Progenitor cell of endocrine pancreas (in vitro differentiated cells): ENCODE results near the gene GOLGA6A. TPM values are rescaled to one million over a fixed set of nuclear protein-coding genes. Genes with fewer than 3 reads are reported as not detected.

Experiments used
- DNase-seq: peaks from one replicate; pipeline ENCODE4 v3.0.0; 2021; ENCODE audit warnings: low spot score; ENCODE audit not compliant: unreplicated experiment
- H3K27ac Mint-ChIP-seq: 2 replicates; pipeline ENCODE4 v1.8.0; 2021; ENCODE audit warnings: mild to moderate bottlenecking, moderate library complexity, mixed read lengths
- H3K27me3 Mint-ChIP-seq: 2 replicates; pipeline ENCODE4 v1.8.0; 2021; ENCODE audit warnings: mixed read lengths
- H3K36me3 Mint-ChIP-seq: 2 replicates; pipeline ENCODE4 v1.8.0; 2022; ENCODE audit warnings: mixed read lengths; ENCODE audit not compliant: insufficient read depth
- H3K4me1 Mint-ChIP-seq: 2 replicates; pipeline ENCODE4 v1.8.0; 2021; ENCODE audit warnings: low read depth, mixed read lengths
- H3K4me3 Mint-ChIP-seq: 2 replicates; pipeline ENCODE4 v1.8.0; 2021; ENCODE audit warnings: low read depth, mild to moderate bottlenecking, moderate library complexity, mixed read lengths
- H3K9me3 Mint-ChIP-seq: 2 replicates; pipeline ENCODE4 v1.8.0; 2021; ENCODE audit warnings: low read depth, mixed read lengths
- total RNA-seq: library from RNA; stranded (reverse); gene quantifications from 2 replicates; pipeline ENCODE4 v1.2.1, GENCODE V29; 2021
- TF ChIP-seq, protein P1 (sequence below): fragments of 200-600 bp; sonication (generic); IDR thresholded peaks from one replicate; pipeline ENCODE4 v1.5.0; 2021; ENCODE audit warnings: antibody characterized with exemption, mild to moderate bottlenecking; ENCODE audit not compliant: unreplicated experiment

GOLGA6A gene
- total RNA-seq, 1 donor from 2014 or later: 0.89 TPM

DNA sequence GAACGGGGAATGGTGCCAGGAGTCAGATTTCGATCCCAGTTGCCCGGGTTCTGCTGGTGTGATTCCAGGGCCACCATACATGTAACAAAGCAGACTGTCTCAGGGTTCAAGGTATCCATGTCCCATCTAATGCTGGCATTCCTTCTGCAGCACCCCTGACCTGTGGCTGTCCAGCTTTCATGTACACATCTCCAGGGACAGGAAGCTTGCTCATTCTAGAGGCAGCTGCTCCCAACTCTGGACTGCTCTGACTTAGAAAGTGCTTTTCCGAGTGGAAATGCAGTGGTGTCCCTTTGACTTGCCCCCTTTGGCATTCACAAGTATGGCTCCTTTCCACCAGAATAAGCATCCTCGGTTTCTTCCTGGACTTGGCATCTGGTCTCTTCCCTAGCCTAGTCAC, 56.9 kb downstream of the GOLGA6A start:
- peaks cover 9% of the 10 kb centered on the region for H3K36me3 Mint-ChIP-seq
- no peaks in the 10 kb centered on the region for H3K4me1 Mint-ChIP-seq
- no peak overlapping the region for H3K4me3 Mint-ChIP-seq
- TF ChIP-seq, protein P1, sequence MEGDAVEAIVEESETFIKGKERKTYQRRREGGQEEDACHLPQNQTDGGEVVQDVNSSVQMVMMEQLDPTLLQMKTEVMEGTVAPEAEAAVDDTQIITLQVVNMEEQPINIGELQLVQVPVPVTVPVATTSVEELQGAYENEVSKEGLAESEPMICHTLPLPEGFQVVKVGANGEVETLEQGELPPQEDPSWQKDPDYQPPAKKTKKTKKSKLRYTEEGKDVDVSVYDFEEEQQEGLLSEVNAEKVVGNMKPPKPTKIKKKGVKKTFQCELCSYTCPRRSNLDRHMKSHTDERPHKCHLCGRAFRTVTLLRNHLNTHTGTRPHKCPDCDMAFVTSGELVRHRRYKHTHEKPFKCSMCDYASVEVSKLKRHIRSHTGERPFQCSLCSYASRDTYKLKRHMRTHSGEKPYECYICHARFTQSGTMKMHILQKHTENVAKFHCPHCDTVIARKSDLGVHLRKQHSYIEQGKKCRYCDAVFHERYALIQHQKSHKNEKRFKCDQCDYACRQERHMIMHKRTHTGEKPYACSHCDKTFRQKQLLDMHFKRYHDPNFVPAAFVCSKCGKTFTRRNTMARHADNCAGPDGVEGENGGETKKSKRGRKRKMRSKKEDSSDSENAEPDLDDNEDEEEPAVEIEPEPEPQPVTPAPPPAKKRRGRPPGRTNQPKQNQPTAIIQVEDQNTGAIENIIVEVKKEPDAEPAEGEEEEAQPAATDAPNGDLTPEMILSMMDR: no peak
- no peak overlapping the region for H3K27ac Mint-ChIP-seq
- DNase-seq: no peak
- H3K9me3 Mint-ChIP-seq: no peaks in the 10 kb centered on the region
- no peaks in the 10 kb centered on the region for H3K27me3 Mint-ChIP-seq

DNA sequence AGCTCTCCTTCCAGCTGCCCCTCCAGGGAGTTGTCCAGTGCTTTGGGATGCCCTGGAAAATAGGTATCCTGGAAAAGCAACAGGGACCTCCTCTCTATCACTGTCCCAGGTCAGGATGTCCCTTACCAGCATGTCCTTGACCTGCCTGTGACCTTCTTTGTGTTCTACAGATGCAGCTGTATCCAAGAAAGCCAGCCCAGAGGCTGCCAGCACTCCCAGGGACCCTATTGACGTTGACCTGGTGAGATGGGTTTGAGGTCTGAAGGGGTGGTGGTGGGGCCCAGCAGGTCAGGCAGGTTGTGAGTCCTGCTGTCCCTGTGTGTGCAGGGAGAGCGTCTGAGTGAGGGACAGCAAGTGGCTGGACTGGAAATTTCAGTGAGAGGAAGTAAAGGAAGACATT, 57.7 kb downstream of the GOLGA6A start:
- no peaks in the 10 kb centered on the region for H3K27me3 Mint-ChIP-seq
- no peak overlapping the region for H3K4me3 Mint-ChIP-seq
- H3K4me1 Mint-ChIP-seq: no peaks in the 10 kb centered on the region
- H3K36me3 Mint-ChIP-seq: peaks cover 9% of the 10 kb centered on the region
- DNase-seq: no peak
- H3K27ac Mint-ChIP-seq: no peak overlapping the region
- no peaks in the 10 kb centered on the region for H3K9me3 Mint-ChIP-seq
- TF ChIP-seq, protein P1: no peak

DNA sequence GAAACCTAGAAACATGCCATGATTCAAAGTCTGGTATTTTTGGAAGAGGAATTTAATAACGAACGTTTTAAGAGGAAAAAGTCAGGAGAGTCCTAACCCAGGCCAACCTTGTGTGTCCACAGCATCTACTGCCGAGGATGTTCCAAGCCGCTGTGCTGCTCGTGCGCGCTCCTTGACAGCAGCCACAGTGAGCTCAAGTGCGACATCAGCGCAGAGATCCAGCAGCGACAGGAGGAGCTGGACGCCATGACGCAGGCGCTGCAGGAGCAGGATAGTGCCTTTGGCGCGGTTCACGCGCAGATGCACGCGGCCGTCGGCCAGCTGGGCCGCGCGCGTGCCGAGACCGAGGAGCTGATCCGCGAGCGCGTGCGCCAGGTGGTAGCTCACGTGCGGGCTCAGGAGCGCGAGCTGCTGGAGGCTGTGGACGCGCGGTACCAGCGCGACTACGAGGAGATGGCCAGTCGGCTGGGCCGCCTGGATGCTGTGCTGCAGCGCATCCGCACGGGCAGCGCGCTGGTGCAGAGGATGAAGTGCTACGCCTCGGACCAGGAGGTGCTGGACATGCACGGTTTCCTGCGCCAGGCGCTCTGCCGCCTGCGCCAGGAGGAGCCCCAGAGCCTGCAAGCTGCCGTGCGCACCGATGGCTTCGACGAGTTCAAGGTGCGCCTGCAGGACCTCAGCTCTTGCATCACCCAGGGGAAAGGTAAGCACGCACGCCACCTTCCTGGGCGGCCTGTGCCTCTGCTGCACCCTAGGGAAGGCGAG, 59.5 kb downstream of the GOLGA6A start:
- TF ChIP-seq, protein P1: no peak
- H3K9me3 Mint-ChIP-seq: no peaks in the 10 kb centered on the region
- H3K36me3 Mint-ChIP-seq: peaks cover 9% of the 10 kb centered on the region
- no peak for DNase-seq
- no peak overlapping the region for H3K27ac Mint-ChIP-seq
- H3K27me3 Mint-ChIP-seq: no peaks in the 10 kb centered on the region
- no peaks in the 10 kb centered on the region for H3K4me1 Mint-ChIP-seq
- H3K4me3 Mint-ChIP-seq: no peak overlapping the region

Other genes starting within 250 kb of the GOLGA6A start
- gene TBC1D21, start 209.0 kb downstream of the GOLGA6A start, total RNA-seq: not detected in 2 replicates
- 17.1 and 17.4 TPM in 2 replicates for gene LOXL1, start 156.1 kb downstream of the GOLGA6A start, total RNA-seq
- 8.0 and 8.7 TPM in 2 replicates for gene STOML1, start 90.3 kb downstream of the GOLGA6A start, total RNA-seq
- 27.8 and 29.9 TPM in 2 replicates for gene PML, start 87.8 kb downstream of the GOLGA6A start, total RNA-seq
- gene ISLR2, start 48.0 kb upstream of the GOLGA6A start, total RNA-seq: 0.14 and 0.42 TPM in 2 replicates
- gene ISLR, start 91.2 kb upstream of the GOLGA6A start, total RNA-seq: not detected in 2 replicates
- gene STRA6, start 120.2 kb upstream of the GOLGA6A start, total RNA-seq: 17.9 and 34.7 TPM in 2 replicates
- gene CCDC33, start 153.8 kb upstream of the GOLGA6A start, total RNA-seq: 0.84 and 2.0 TPM in 2 replicates